OCI-LY3 (cell line): ENCODE results near the gene ACBD7.

Source experiments
- H2AFZ ChIP-seq: fragments of 200-600, 300-600 bp; shearing (Covaris generic); 2 replicates; pipeline ENCODE4 v1.6.0; 2014; ENCODE audit warnings: antibody characterized with exemption, low read depth, low read length
- H3K27ac ChIP-seq: fragments of 200-600, 300-600 bp; sonication (generic); 2 replicates; pipeline ENCODE4 v1.5.1; 2014; ENCODE audit warnings: mild to moderate bottlenecking, low read length, moderate library complexity, mixed read lengths
- H3K27me3 ChIP-seq: fragments of 200-600, 300-600 bp; sonication (generic); 2 replicates; pipeline ENCODE4 v1.6.1; 2014; ENCODE audit warnings: low read depth, low read length, mixed read lengths
- H3K36me3 ChIP-seq: fragments of 200-600, 300-600 bp; sonication (generic); replicated peaks from 2 replicates; pipeline ENCODE3; 2014; ENCODE audit warnings: low read depth, low read length, mixed read lengths
- H3K4me1 ChIP-seq: fragments of 300-600, 200-600 bp; sonication (generic); 2 replicates; pipeline ENCODE4 v1.6.1; 2014; ENCODE audit warnings: low read length, mixed read lengths
- H3K4me2 ChIP-seq: fragments of 200-600, 300-600 bp; sonication (generic); 2 replicates; pipeline ENCODE4 v1.6.1; 2014; ENCODE audit warnings: low read length, mixed read lengths
- H3K4me3 ChIP-seq: fragments of 300-600, 200-600 bp; sonication (generic); 2 replicates; pipeline ENCODE4 v1.5.1; 2014; ENCODE audit warnings: antibody characterized with exemption, mild to moderate bottlenecking, low read length, moderate library complexity
- H3K79me2 ChIP-seq: fragments of 300-600, 200-600 bp; shearing (Covaris generic); 2 replicates; pipeline ENCODE4 v1.6.1; 2014; ENCODE audit warnings: mild to moderate bottlenecking, low read length, mixed read lengths
- H3K9ac ChIP-seq: fragments of 300-600, 200-600 bp; shearing (Covaris generic); 2 replicates; pipeline ENCODE4 v1.6.0; 2014; ENCODE audit warnings: mild to moderate bottlenecking, low read length, moderate library complexity
- H3K9me3 ChIP-seq: fragments of 200-600, 300-600 bp; shearing (Covaris generic); 2 replicates; pipeline ENCODE4 v1.6.1; 2014; ENCODE audit warnings: low read length, mixed read lengths; ENCODE audit not compliant: insufficient read depth
- H4K20me1 ChIP-seq: fragments of 200-600, 300-600 bp; sonication (generic); 2 replicates; pipeline ENCODE4 v1.6.1; 2016; ENCODE audit warnings: low read length, mixed read lengths; ENCODE audit not compliant: insufficient read depth
- CTCF ChIP-seq: fragments of 200-600, 300-600 bp; sonication (generic); IDR thresholded peaks from 2 replicates; pipeline ENCODE4 v1.5.1; 2014; ENCODE audit warnings: antibody characterized with exemption, low read length, low read depth
- EZH2phosphoT487 ChIP-seq: fragments of 200-600 bp; shearing (Covaris generic); IDR thresholded peaks from 2 replicates; pipeline ENCODE4 v1.6.1; 2018; ENCODE audit warnings: antibody characterized with exemption, mixed run types, low read depth

Gene ACBD7

GRCh38 chr10:15131330-15131729, 42.8 kb upstream of the ACBD7 start:
- H3K27me3 ChIP-seq = no peaks in the 10 kb centered on the region

GRCh38 chr10:15124908-15125307, 36.3 kb upstream of the ACBD7 start:
- TF ChIP-seq EZH2phosphoT487 (no peak), CTCF (no peak)
- no peaks in the 10 kb centered on the region for H3K27me3 ChIP-seq
- no peak overlapping the region for H3K27ac ChIP-seq

More at GRCh38 chr10:15131330-15131729, 42.8 kb upstream of the ACBD7 start:
- H3K4me3 ChIP-seq = no peak overlapping the region
- no peak overlapping the region for H3K27ac ChIP-seq
- no peak for TF ChIP-seq EZH2phosphoT487
- H3K79me2 ChIP-seq = no peaks in the 10 kb centered on the region
- H3K36me3 ChIP-seq = no peaks in the 10 kb centered on the region
- no peaks in the 10 kb centered on the region for H4K20me1 ChIP-seq
- H3K9ac ChIP-seq = no peak overlapping the region
- no peak overlapping the region for H2AFZ ChIP-seq
- no peaks in the 10 kb centered on the region for H3K4me1 ChIP-seq
- H3K9me3 ChIP-seq = no peaks in the 10 kb centered on the region
- no peak overlapping the region for H3K4me2 ChIP-seq

GRCh38 chr10:15124190-15124589, 35.6 kb upstream of the ACBD7 start:
- Histone ChIP-seq H3K27ac (no peak overlapping the region), H3K27me3 (no peaks in the 10 kb centered on the region), H4K20me1 (no peaks in the 10 kb centered on the region), H3K4me2 (no peak overlapping the region), H3K9ac (no peak overlapping the region), H3K9me3 (no peaks in the 10 kb centered on the region), H3K36me3 (no peaks in the 10 kb centered on the region), H3K79me2 (no peaks in the 10 kb centered on the region), H2AFZ (no peak overlapping the region), H3K4me1 (peaks cover 9% of the 10 kb centered on the region; the same call in 1 of the 2 replicates), H3K4me3 (no peak overlapping the region)
- no peak for TF ChIP-seq EZH2phosphoT487
- no peak for TF ChIP-seq CTCF

More at GRCh38 chr10:15124908-15125307, 36.3 kb upstream of the ACBD7 start:
- peaks cover 9% of the 10 kb centered on the region; the same call in 1 of the 2 replicates for H3K4me1 ChIP-seq
- H3K36me3 ChIP-seq = no peaks in the 10 kb centered on the region
- H3K4me3 ChIP-seq = no peak overlapping the region
- no peaks in the 10 kb centered on the region for H4K20me1 ChIP-seq
- H3K4me2 ChIP-seq = no peak overlapping the region
- H3K9me3 ChIP-seq = no peaks in the 10 kb centered on the region
- H2AFZ ChIP-seq = no peak overlapping the region
- no peak overlapping the region for H3K9ac ChIP-seq
- H3K79me2 ChIP-seq = no peaks in the 10 kb centered on the region

- H3K9ac ChIP-seq = no peak overlapping the region
- no peaks in the 10 kb centered on the region for H3K9me3 ChIP-seq
- no peaks in the 10 kb centered on the region for H3K79me2 ChIP-seq
- no peaks in the 10 kb centered on the region for H3K27me3 ChIP-seq
- no peaks in the 10 kb centered on the region for H3K36me3 ChIP-seq
- TF ChIP-seq EZH2phosphoT487 (no peak), CTCF (no peak)
- no peak overlapping the region for H2AFZ ChIP-seq
- no peak overlapping the region for H3K27ac ChIP-seq
- no peak overlapping the region for H3K4me2 ChIP-seq
- peaks cover 9% of the 10 kb centered on the region; the same call in 1 of the 2 replicates for H3K4me1 ChIP-seq
- no peak overlapping the region for H3K4me3 ChIP-seq
- H4K20me1 ChIP-seq = no peaks in the 10 kb centered on the region
Observed at GRCh38 chr10:15123749-15124184, 35.2 kb upstream of the ACBD7 start.
